ENCODE results near the gene EEF1B2. TPM values are rescaled to one million over a fixed set of nuclear protein-coding genes. Genes with fewer than 3 reads are reported as not detected.

Gene EEF1B2
- total and polyA plus RNA-seq, 2 of the 8 experiments (the other 6 are each of a cell fraction or from before 2014, with no cell fraction given): 504 to 679 TPM

- FAIRE-seq (no peak), DNase-seq (ENCODE audit: low read depth in 1 of 2, low spot score in 2 of 2) (no peak)
- Histone ChIP-seq H3K14ac (ENCODE audit: insufficient read length) (no peak overlapping the region), H4K8ac (ENCODE audit: extremely low read depth, insufficient read depth, low read length) (no peak overlapping the region), H3K4ac (replicated peaks; ENCODE audit: insufficient read length, low read depth, low read length) (no peak overlapping the region), H3K4me1 (replicated peaks in 1 of 4; ENCODE audit: control insufficient read depth in 3 of 4, insufficient read depth in 4 of 4, low read length in 3 of 4) (no peaks in the 10 kb centered on the region), H4K91ac (replicated peaks; ENCODE audit: insufficient read length, low read length) (no peak overlapping the region), H3K27me3 (replicated peaks in 1 of 4; ENCODE audit: control insufficient read depth in 3 of 4, extremely low read depth in 1 of 4, insufficient read depth in 3 of 4, low read length in 3 of 4) (no peaks in the 10 kb centered on the region), H2BK20ac (ENCODE audit: low read length) (no peak overlapping the region), H3K36me3 (ENCODE audit: control insufficient read depth in 2 of 4, insufficient read depth in 4 of 4, low read length in 3 of 4) (peaks cover 9 to 61% (median 40%) of the 10 kb centered on the region in 4 experiments), H2BK120ac (replicated peaks; ENCODE audit: low read depth, low read length) (no peak overlapping the region), H3K18ac (ENCODE audit: extremely low read depth, low read length) (no peak overlapping the region), H4K20me1 (replicated peaks in 1 of 2; ENCODE audit: control insufficient read depth in 1 of 2, insufficient read depth in 2 of 2, low read length in 2 of 2) (no peaks in the 10 kb centered on the region), H2BK15ac (ENCODE audit: low read length) (no peak overlapping the region), H2BK12ac (ENCODE audit: low read depth, low read length) (no peak overlapping the region), H3K27ac (ENCODE audit: low read depth, low read length) (no peak overlapping the region), H3K4me3 (ENCODE audit: extremely low read depth in 1 of 4, insufficient read depth in 2 of 4, low read depth in 3 of 4, low read length in 4 of 4) (no peak overlapping the region), H3K23ac (ENCODE audit: insufficient read length) (no peak overlapping the region), H3K4me2 (ENCODE audit: insufficient read depth in 1 of 2, low read depth in 2 of 2, low read length in 2 of 2) (no peak overlapping the region), H2BK5ac (ENCODE audit: low read depth, low read length) (no peak overlapping the region), H3K9ac (replicated peaks in 1 of 4; ENCODE audit: extremely low read depth in 1 of 4, low read depth in 3 of 4, low read length in 3 of 4) (no peak overlapping the region), H2AK5ac (ENCODE audit: low read depth, low read length) (no peak overlapping the region), H3K79me2 (ENCODE audit: control insufficient read depth in 1 of 2, insufficient read depth in 2 of 2, low read length in 2 of 2) (peaks cover 0 to 31% of the 10 kb centered on the region in 2 experiments; a peak in 2 of 4 replicates), H3K23me2 (ENCODE audit: low read depth, low read length) (no peaks in the 10 kb centered on the region), H3K9me3 (ENCODE audit: insufficient read depth in 2 of 2, low read depth in 1 of 2, low read length in 1 of 2) (no peaks in the 10 kb centered on the region), H4K5ac (ENCODE audit: insufficient read length, low read depth, low read length) (no peak overlapping the region), H2AFZ (ENCODE audit: low read length) (no peak overlapping the region), H3K79me1 (ENCODE audit: low read depth, low read length) (no peaks in the 10 kb centered on the region), H3K56ac (replicated peaks; ENCODE audit: insufficient read length, low read depth, low read length) (no peak overlapping the region)
- POLR2A ChIA-PET (ENCODE audit: partially characterized antibody): interaction anchor here (1.1 kb wide), 1 partner anchor 18 kb away, joined by 3 read pairs; no protein-coding TSS in a partner anchor
- WGBS, 2 experiments (ENCODE audit: extremely low coverage in 1 of 2, insufficient coverage in 1 of 2, insufficient read length in 1 of 2, insufficient replicate concordance in 2 of 2, low coverage in 1 of 2, low lambda C conversion rate in 2 of 2, missing lambda C conversion rate in 1 of 2): 72% methylated on average over 1 of the region's 1 CpG; no CpG with 5 or more reads in 1 of the 2 experiments
- CTCF ChIA-PET (ENCODE audit: partially characterized antibody): interaction anchor here (1.4 kb wide), 1 partner anchor 142 kb away, joined by 3 read pairs; no protein-coding TSS in a partner anchor
- TF ChIP-seq GTF2F1 (IDR thresholded peaks at IDR 0.05; ENCODE audit: borderline replicate concordance, low read depth, low read length) (no peak), BACH1 (IDR thresholded peaks at IDR 0.05; ENCODE audit: low read length) (no peak), RAD21 (IDR thresholded peaks at IDR 0.05 in 1 of 2, conservative IDR thresholded peaks at IDR 0.05 in 1 of 2; ENCODE audit: low read depth in 2 of 2, low read length in 2 of 2) (no peak), TBP (IDR thresholded peaks at IDR 0.05; ENCODE audit: low read depth, low read length) (no peak), E2F6 (IDR thresholded peaks at IDR 0.05) (no peak), TCF12 (IDR thresholded peaks at IDR 0.05; ENCODE audit: low read depth, low read length) (no peak), ZNF274 (IDR thresholded peaks at IDR 0.05; ENCODE audit: borderline replicate concordance, extremely low read depth, low read length) (no peak), SP2 (IDR thresholded peaks at IDR 0.05; ENCODE audit: low read length) (no peak), ATF2 (IDR thresholded peaks at IDR 0.05; ENCODE audit: low read length) (no peak), EZH2 (IDR thresholded peaks at IDR 0.05; ENCODE audit: low read depth, low read length, severe bottlenecking) (no peak), SIN3A (conservative IDR thresholded peaks at IDR 0.05 in 1 of 2, IDR thresholded peaks at IDR 0.05 in 1 of 2; ENCODE audit: low read depth in 1 of 2, low read length in 2 of 2) (no peak)
These were observed 9.5 kb upstream of the EEF1B2 start for GRCh38 chr2:206150168-206150567.

All from H1 (cell line).